Stimulated activated CD4-positive, alpha-beta T cell treated with anti-CD3 and anti-CD28 coated beads, Interleukin-1b, Interleukin-23, amount 100 ng/mL, for 1 hour (primary cell): ENCODE results near the gene CACNA1C.

ENCODE experiments used
- DNase-seq, 2 donors: peaks; one replicate each; pipeline ENCODE4 v3.0.0-alpha.2; 2020; ENCODE audit warnings: low read depth in 2 of 2

Gene CACNA1C

DNA sequence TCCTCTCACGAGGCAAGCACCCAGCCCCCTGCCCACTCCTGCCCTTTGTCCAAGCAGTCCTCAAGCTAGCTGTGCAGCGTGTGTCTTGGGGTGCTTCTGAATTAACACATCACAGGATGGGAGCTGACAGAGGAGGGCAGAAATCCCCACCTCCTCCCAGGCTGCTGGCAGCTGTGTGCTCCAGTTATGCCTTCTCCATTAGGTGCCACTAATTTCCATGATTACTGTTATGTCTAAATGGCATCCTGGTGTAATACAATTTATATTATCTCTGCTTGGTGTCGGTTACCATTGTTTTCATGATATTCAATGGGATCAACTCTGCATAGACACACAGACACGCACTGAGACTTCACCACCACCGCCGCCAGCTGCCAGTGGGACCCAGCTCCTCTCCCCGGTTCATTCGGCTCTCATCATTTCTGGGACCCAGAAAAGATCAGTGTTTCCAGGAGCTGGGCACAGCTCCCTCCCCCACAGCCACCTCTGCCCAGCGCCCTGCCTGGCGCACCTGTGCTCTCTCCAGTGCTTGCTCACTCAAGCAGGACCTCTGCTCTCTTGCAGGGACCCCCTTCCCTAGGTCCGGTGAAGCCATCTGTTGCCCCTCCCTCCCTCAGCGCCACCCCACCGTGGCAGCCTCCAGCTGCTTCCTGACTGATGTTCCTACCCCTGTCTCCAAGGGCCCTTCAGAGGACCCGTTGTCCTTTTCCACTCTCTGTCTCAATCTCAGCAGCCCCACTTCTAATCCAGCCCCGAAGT, 574.5 kb downstream of the CACNA1C start:
- no peak for DNase-seq

DNA sequence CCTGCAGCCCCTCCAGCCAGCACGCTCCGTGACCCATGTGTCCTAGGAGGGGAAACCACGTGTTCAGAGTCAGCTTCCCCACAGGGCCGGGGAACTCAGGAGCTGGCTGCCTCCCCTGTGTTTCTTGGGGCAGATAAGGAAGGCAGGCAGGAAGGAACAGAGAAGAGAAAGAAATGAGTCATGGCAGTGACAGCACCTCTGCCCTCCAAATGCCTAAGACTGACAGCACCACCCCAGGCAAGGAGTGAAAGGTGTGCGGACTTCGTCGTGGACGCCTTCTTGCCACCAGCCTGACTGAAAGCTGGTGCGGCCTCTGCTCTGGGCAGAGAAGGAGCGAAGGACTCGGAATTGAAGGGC, 575.0 kb downstream of the CACNA1C start:
- DNase-seq = no peak

DNA sequence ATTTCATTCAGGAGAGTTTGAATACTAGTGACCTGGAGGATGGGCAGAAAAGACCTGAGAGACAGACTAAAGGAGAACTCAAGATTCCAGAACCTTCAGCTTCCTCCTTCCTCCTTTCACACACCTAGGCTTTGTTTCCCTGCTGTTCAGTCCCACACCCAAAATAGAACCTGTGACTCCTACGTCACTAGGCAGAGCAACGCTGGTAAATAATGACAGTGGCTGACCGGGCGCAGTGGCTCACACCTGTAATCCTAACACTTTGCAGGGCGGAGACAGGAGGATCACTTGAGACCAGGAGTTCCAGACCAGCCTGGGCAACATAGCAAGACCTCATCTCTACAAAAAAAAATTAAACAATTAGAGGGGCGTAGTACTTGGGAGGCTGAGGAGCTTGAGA, 575.6 kb downstream of the CACNA1C start:
- DNase-seq = no peak

DNA sequence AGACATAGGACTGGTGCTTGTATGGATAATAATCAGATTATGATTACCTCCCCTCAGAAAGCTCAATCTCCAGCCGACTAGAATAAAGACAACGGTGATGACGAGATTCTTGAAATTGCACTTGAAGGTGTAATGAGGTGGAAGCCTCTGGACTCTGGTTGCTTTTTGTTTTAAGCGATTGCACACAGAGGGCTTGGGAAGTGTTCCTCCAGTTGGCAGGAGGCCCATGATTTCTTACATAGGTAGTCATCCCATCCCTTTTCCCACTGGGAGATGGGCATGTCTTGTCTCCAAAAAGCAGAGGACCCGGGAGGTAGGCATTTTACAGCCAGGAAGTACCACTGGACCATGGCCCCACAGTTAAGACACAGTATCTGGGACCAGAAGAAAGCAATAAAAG, 576.3 kb downstream of the CACNA1C start:
- DNase-seq = no peak

DNA sequence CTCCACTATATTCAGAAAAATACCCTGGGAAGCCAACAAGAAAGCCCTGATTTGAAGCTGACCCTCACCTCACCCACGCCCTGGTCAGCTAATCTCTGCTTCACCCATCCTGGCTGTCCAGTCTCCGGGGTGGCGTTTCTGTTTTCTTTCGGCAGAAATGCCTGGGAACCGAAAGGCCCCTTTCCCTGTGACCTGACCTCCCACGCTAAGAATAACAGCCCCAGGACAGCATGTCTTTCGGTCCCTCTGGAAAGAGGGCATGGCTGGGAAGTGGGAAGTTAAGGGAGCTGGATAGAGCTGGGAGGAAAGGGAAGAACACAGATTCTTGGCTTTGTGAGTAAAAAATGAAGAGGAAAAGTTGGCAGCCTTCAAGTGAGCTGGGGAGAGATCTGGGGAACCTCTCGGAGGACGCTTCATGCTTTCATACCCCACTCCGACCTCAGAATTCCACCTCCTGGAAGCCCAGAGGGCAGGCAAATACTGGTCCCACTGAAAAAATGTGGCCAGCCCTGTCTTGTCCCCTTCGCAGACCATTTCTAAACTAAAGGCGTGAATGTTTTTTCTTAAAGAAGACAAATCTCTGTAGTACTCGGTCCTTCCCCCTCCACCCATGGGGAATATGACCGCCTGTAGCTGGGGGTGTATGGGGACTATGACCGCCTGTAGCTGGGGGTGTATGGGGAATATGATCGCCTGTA, 579.0 kb downstream of the CACNA1C start:
- no peak for DNase-seq

DNA sequence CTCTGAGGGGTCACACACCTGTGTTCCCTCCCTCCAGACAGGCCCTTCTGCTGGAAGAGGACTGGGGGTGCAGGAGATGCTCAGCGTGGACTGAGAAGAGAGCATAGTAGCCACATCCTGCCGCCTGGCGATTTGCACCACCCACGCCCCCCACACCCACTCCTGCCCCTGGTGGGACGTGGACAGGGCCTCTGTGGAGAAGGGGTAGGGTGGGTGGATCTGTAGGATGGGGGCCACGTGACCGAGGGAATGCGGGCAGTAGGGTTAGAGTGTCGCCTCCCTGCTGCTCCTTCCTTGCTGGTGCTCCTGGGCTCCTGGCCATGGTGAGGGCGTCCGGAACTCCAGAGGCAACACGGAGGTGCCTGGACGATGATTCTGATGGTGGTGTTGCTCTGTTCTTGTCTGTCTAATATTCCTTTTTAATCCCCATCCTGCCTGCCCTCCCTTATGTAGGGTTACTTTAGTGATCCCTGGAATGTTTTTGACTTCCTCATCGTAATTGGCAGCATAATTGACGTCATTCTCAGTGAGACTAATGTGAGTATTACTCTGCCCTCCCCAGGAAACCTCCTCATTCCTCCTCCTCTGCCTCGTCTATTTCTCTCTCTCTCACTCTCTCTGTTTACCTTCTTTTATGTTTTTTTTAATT, 580.5 kb downstream of the CACNA1C start:
- DNase-seq = no peak

DNA sequence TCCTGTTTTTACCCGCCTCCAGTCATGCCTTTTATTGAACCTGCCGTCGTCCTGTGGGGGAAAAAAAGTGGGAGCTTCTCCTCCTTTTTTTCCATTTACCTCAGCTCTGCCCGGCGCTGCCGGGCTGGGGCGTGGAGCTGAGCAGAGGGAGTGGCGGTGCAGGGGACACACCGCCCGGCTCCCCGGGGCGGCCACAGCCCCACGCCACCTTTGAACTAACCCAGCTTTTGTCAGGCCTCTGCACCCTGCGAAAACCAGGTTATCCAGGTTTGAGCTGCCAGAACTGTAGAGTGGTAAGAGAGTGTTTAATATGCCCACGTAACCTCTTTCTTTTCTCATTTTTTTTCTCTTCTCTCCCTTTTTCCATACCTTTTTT, 581.0 kb downstream of the CACNA1C start:
- DNase-seq = no peak

DNA sequence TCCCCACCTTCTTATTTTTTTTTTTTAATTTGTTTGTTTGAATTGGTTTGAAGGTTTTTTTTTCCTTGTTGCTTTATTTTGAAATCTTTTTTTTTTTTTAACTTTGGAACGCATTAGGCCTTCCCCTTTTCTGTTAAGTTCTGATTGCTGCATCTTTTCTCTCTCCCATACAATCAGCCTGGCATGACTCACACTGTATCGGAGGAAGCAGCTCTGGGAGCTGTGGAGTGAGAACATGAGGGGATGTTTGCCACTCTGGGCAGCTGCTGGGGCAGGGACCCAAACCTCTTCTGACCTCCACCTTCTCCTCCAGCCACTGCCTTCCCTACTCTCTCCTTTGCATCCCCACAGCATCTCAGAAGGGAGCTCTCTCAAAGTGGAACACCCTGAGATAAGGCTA, 581.7 kb downstream of the CACNA1C start:
- no peak for DNase-seq

DNA sequence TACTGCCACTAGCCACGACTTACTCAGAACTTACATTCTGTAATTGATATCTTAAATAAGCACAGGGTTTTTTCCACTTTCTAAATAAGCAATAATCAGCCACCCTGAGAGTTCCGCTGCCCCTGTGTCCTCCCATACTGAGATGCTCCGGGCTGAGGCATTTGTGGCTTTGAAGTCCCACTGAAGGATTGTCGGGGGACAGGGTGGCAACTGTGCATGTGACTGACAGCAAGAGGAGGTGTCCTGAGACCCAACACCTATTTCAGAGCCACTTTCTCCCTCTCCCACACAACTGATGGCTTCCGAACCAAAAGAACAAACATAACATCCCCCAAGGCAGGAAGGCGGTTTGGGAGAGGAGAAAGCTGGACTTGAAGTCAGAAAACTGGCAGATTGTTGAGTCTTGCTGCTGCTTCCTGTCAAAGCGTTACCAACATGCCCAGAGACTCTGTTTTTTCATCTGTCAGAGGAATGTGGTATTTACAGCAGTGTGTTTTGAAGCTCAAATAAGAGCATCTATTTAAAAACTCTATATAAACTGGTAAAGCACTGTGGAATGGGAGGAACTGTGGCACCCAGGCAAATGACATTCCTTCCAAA, 584.1 kb downstream of the CACNA1C start:
- no peak for DNase-seq

DNA sequence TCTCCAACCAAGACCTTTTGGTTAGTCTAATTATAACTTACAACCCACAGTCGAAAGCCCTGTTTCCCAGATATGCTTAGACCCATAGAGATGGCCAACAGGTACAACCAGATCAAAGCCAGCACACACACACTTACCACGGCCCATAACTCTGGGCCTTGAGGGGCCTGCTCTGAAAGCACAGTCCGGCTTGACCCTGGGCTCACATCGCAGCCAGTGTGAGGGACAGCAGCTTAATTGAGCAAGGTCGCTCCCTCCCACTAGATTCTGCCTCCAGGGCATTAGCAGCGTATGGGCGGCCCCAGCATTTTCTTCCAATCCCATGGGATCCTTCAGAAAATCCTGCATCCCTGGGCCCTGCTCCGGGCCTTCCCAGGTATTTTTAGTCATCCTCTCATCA, 584.6 kb downstream of the CACNA1C start:
- no peak for DNase-seq

DNA sequence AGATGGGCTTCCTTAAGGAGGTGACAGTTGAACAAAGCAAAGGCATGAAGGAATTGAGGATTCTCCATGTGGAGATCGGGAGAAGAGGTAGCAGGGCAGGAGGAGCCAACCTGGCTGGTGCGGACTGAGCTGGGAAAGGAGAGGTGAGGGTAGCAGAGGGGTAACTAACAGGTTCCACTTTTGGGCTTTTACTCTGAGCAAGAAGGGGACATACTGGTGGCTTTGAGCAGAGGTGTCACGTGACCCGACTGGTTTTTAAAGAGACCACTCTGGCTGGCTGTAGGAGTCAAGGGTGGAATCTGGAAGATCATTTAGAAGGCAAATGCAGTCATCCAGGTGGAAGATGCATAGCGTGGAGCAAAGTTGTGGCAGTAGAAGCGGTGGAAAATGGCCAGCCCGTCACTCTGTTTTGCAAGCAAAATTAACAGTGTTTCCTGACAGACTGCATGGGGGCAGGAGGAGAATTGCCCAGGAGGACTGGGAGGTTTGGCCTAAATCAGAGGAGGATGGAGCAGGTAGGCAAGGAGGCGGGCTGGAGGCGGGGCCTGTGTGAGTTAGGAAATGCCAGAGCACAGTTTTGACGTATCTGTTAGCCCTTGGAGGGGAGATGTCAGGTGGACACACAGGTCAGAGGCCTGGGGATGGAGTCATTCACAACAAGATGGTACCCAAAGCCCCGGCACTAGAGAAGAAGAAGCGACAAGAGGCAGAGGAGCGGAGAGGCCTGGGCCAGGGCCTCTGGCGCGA, 585.7 kb downstream of the CACNA1C start:
- no peak for DNase-seq

DNA sequence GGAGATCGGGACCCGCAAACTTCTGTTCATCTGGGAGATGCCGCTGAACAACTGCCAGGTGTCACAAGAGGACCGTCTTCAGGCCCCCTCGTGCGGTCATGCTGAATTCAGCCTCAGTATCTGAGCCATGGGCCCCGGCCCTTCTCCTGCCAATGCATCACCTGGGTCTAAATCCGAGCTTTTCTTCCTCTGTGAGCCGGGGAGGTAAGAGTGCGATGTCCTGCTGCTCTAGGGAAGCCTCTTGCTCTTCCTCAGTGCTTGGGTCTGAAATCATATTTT, 586.2 kb downstream of the CACNA1C start:
- DNase-seq = no peak

DNA sequence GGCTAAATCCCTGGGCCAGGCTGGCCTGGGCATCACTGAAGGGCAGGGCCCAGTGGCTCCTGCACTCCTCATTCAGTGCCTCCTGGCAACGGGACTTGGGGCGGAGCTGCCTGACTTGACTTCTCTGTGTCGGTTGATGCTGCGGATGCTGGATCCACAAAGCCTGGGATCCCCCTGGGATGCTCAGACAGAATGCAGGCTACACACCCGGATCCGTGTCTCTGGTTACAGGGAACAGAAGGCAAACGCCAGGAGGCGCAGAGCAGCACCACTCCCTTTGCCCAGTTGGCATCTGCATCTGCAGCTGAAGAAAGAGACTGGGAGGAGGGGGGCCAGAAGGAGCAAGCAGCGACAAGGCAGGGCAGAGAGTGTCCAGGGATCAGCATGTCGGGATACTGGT, 587.5 kb downstream of the CACNA1C start:
- no peak for DNase-seq

DNA sequence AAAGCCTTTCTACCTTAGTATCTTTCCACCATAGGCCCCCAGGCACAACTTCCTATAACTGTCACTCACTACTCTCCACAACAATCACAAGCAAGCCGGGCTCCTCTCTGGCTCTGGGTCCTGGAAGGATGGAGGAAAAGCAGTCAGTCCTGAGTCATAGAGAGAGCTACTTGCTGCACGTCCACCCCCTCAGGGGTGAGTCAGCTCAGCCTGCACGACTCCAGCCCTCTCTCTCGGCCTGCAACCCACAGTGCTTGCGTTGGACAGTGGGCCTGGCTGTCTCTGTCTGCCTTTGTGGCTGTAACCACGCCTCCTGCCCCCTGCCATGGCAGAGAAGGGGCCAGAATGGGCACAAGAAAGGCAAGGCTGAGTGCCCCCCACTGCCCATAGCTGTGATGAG, 587.9 kb downstream of the CACNA1C start:
- no peak for DNase-seq

DNA sequence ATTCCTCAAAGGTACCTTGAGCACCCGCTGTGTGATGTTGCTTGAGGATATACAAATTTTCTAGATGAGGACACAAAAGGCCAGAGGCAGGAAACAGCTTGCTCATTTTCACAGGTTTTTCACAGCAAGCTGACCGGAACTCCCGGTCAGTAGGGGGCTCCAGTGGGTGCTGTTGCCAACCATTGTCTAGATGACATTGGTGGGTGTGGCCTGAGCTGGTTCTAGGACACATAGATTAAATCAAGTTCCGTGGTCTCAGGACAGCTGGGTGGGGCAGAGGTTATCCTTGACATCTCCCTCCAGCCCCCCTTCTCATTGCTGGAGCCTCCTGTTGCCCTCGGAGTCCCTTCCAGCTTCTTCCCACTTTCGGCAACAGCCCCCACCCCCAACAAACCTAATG, 588.4 kb downstream of the CACNA1C start:
- DNase-seq = no peak

DNA sequence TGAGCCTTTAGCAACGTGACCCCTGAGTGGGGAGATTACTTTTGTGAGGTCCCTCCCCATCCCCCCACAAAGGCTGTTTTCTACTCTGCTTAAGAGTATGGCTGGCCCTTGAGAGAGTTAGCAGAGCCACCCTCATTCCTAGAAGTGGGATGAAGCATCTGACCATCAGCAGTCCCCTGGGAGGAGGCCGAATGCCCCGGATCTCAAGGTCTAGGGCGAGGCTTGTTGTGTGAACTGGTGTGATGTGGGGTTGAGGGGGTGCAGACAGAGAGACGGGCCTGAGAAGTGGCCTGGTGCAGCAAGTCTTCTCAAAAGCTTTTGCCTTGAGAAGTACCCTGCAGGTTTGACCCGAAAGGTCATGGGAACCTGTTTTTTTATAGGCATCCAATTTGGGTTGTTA, 589.0 kb downstream of the CACNA1C start:
- no peak for DNase-seq

DNA sequence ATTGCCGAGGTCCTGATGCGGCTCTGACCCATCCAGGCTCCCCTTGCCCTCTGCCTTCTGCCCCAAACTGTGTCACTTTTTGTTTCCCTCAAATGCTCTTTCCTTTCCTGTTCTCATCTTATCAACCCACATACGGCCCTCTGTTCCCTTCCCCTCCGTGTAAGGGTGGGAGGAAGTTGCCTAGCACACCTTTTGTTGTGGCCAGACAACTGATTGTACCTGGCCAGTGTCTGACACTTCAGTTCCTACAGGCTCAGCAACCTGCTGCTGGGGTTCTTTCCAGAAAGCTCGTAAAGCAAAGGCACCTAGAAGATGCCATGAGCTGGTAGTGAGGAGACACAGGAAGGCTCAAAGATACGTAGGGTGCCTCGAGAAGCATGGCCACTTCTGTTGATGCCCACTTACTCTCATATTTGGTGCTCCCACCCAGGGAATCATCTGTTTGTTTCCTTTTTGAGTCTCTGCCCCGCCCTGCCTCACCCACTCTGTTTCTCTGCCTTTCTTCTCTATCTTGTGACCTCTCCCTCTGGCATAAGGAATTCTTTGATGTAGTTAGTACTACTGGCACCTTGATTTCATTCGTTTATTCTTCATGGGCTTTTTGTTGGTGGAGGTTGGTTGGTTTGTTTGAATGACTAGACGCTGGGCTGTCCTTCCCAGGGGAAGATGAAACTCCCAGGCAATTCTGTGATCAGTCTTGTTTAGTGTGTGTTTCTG, 589.5 kb downstream of the CACNA1C start:
- DNase-seq = no peak

DNA sequence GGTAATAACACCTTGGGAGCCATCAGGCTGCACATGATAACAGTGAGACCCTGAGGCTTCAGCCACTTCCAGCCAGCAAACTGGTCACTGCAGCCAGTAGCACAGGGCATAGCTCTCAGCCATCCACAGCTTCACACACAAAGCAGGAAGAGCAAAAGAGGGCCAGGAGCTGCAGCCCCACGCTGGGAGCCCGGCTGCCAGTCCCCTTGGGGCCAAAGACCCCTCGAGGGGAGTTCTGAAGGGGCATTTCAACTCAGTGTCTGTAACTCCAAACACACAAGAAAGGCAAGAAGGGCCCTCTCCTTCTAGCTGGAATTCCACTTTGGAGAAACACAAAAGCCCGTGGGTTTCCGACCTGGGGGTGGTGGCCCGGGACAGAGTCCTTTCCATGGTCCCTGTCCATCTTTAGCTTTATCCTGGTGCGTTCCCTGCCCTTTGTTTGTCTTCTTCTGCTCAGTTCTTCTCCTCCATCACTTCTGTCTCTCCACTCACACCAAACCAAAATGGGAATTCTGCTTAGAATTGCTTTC, 590.2 kb downstream of the CACNA1C start:
- no peak for DNase-seq

DNA sequence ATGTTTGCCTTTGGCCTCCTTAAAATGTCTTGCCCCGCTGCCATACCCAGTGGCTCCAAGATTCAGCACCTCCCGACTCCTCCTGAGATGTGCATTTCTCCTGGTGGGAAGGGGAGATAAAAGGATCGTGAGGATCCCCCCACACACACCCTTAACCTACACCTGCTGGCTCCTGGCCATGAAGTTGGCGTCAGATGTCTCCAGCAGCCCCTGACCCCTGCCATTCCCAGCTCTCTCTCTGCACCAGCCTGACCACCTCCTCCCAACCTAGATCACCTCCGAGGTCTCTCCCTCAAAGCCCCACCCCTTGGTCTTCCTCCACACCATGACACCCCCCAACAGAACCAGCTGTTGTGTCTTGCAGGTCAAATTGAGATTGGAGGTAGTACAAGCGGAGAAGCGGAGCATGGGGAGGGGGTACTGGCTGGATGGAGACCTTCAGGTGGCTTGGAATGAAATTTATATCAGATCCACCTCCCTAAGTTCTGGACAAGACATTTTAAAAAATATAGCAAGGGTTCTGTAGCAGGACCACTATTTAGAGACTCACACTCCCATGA, 590.9 kb downstream of the CACNA1C start:
- no peak for DNase-seq

DNA sequence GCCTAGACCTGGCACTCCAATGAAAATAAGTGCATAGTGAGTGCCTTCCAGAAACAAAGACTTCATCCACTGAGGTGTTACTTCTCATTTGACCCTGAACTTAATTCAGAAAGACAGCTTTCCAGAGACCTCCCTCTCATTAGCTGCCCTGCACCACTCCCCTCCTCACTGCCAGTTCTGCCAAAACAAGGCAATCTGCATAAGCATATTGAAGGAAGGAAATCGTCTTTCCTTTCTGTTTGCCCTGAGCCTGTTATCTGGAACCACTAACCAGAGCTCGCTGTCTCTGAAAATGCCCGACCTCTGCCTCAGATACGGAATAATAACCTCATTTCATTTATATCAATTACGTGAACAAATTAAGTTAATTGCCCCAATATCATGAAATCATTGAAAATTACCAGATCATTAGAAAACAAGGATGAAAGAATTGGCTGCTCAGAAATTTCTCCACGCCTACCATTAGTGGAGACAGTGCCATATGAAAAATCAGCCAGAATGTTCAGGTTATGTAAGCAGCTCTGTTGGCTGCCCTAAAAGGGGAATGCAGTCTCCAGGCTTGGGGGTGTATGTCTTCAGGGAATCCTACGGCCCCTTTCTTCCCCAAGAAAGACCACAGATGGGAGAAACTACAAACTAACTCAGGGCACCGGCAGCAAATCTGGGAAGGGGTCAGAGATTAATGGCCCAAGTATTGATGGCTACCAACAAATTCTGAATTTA, 592.1 kb downstream of the CACNA1C start:
- no peak for DNase-seq
